K562 (cell line): Measurements from ENCODE around the gene ARHGAP25. TPM values are rescaled to one million over a fixed set of nuclear protein-coding genes. Genes with fewer than 3 reads are reported as not detected.

Source experiments
- ATAC-seq: fragments of 200-7000 bp; cut with Tn5 transposase; 3 replicates; pipeline ENCODE4 v1.9.1; 2020; ENCODE audit warnings: moderate library complexity
- BruUV-seq: library from RNA; stranded (reverse); fragments of 400-500 nt; replicated peaks from 2 replicates; lab custom pipeline; 2021; lab: Mats Ljungman, UMichigan
- CTCF ChIA-PET: fragments of 300-600 bp; formaldehyde crosslinking; extraction: SDS; loops from one replicate; lab custom pipeline; 2021; ENCODE audit warnings: low intra/inter-chr PET ratio; lab: Yijun Ruan, JAX
- POLR2A ChIA-PET: fragments of 300-600, 350-650 bp; sonication (Branson Sonifier 250); formaldehyde crosslinking; extraction: SDS; loops from one replicate; lab custom pipeline; 2021; ENCODE audit warnings: antibody characterized with exemption, inconsistent platforms; lab: Yijun Ruan, JAX
- DNase-seq, 4 experiments: peaks; one replicate each; pipeline versions ENCODE4 v3.0.0 to v3.0.0-alpha.2; 2011 to 2018; ENCODE audit warnings: low spot score in 3 of 4, mixed read lengths in 3 of 4; ENCODE audit errors: extremely low read depth in 1 of 4
- FAIRE-seq: peaks from 2 replicates; lab custom pipeline; 2011; peaks lifted over from hg19 to GRCh38; lab: Jason Lieb, UNC
- H2AFZ ChIP-seq: 2 replicates; pipeline ENCODE4 v1.6.0; 2011; ENCODE audit warnings: low read depth, low read length, control low read depth, inconsistent platforms
- H3K27ac ChIP-seq: fragments of 200-600 bp; 3 replicates; pipeline ENCODE4 v1.8.0; 2011; ENCODE audit warnings: low read depth, mild to moderate bottlenecking, control low read depth, inconsistent platforms, low read length, moderate library complexity, mixed read lengths; ENCODE audit errors: extremely low read depth
- H3K27me3 ChIP-seq, 2 experiments: fragments of 300-600 bp in 1 of 2; 2 replicates in 1 of 2; 3 replicates in 1 of 2; pipeline versions ENCODE4 v1.6.0 to v1.8.0; 2011; ENCODE audit warnings: inconsistent platforms in 2 of 2, low read length in 2 of 2, mild to moderate bottlenecking in 1 of 2, mixed read lengths in 1 of 2, moderate library complexity in 1 of 2; ENCODE audit not compliant: control insufficient read depth in 2 of 2, insufficient read depth in 2 of 2
- H3K36me3 ChIP-seq: fragments of 300-600 bp; 3 replicates; pipeline ENCODE4 v1.8.0; 2011; ENCODE audit warnings: mild to moderate bottlenecking, low read length, inconsistent platforms; ENCODE audit not compliant: control insufficient read depth, insufficient read depth
- H3K4me1 ChIP-seq, 2 experiments: fragments of 200-600 bp in 1 of 2; replicated peaks in 1 of 2; 2 replicates in 1 of 2; 3 replicates in 1 of 2; pipeline versions ENCODE4 v1.5.1 to v1.8.0; 2011; ENCODE audit warnings: inconsistent platforms in 2 of 2, low read length in 2 of 2, mild to moderate bottlenecking in 1 of 2, mixed read lengths in 1 of 2, moderate library complexity in 1 of 2; ENCODE audit not compliant: control insufficient read depth in 2 of 2, insufficient read depth in 2 of 2
- H3K4me2 ChIP-seq: 2 replicates; pipeline ENCODE4 v1.6.1; 2011; ENCODE audit warnings: low read length, control low read depth, inconsistent platforms, mixed read lengths; ENCODE audit not compliant: insufficient read depth
- H3K4me3 ChIP-seq: fragments of 200-600 bp; sonication (generic), shearing (Covaris generic); 2 replicates; pipeline ENCODE4 v1.5.1; 2016; ENCODE audit warnings: control low read depth, inconsistent platforms
- H3K79me2 ChIP-seq: fragments of 200-600 bp; 3 replicates; pipeline ENCODE4 v1.8.0; 2011; ENCODE audit warnings: low read length, inconsistent platforms; ENCODE audit not compliant: control insufficient read depth, insufficient read depth
- H3K9ac ChIP-seq, 2 experiments: 2 replicates each; pipeline versions ENCODE4 v1.6.0 to v1.6.1; 2011; ENCODE audit warnings: low read depth in 2 of 2, low read length in 2 of 2, control low read depth in 1 of 2, inconsistent platforms in 1 of 2, mild to moderate bottlenecking in 1 of 2, mixed read lengths in 1 of 2; ENCODE audit not compliant: insufficient read depth in 1 of 2
- H3K9me1 ChIP-seq: one replicate; pipeline ENCODE4 v1.6.0; 2011; ENCODE audit warnings: inconsistent platforms, mild to moderate bottlenecking, low read length, moderate library complexity; ENCODE audit not compliant: control insufficient read depth, insufficient read depth
- H3K9me3 ChIP-seq: replicated peaks from 2 replicates; pipeline ENCODE4 v1.5.1; 2011; ENCODE audit warnings: low read depth, low read length, inconsistent platforms; ENCODE audit not compliant: control insufficient read depth, insufficient read depth
- H4K20me1 ChIP-seq: replicated peaks from 2 replicates; pipeline ENCODE4 v1.6.1; 2011; ENCODE audit warnings: low read length, inconsistent platforms, mixed read lengths; ENCODE audit not compliant: control insufficient read depth, insufficient read depth
- ATF1 ChIP-seq, 2 experiments: fragments of 450-650 bp in 1 of 2; IDR thresholded peaks; 2 replicates each; pipeline ENCODE4 v1.6.1; 2016; ENCODE audit warnings: missing compliant biosample characterization in 1 of 2, missing genetic modification characterization in 1 of 2
- BCL6 ChIP-seq: fragments of 250-450 bp; sonication (Bioruptor Pico); IDR thresholded peaks from 2 replicates; pipeline ENCODE4 v1.4.0; 2020
- BRD4 ChIP-seq: fragments of 200-600 bp; sonication (generic); IDR thresholded peaks from 2 replicates; pipeline ENCODE4 v1.6.1; 2017; ENCODE audit warnings: inconsistent platforms
- CHD4 ChIP-seq: fragments of 200-600 bp; sonication (generic); IDR thresholded peaks from 3 replicates; pipeline ENCODE4 v1.6.1; 2012; ENCODE audit warnings: low read depth, mild to moderate bottlenecking, mixed read lengths, low read length, inconsistent platforms; ENCODE audit not compliant: insufficient read depth, insufficient replicate concordance, poor library complexity, severe bottlenecking
- DIDO1 ChIP-seq: fragments of 450-650 bp; IDR thresholded peaks from 2 replicates; pipeline ENCODE4 v1.6.1; 2016; ENCODE audit warnings: low read depth, missing biosample characterization, missing genetic modification characterization
- E2F8 ChIP-seq: fragments of 450-650 bp; IDR thresholded peaks from 2 replicates; pipeline ENCODE4 v1.7.1; 2018; ENCODE audit warnings: mild to moderate bottlenecking, low read depth; ENCODE audit not compliant: partially characterized antibody
- FOXK2 ChIP-seq, 2 experiments: fragments of 450-650 bp; IDR thresholded peaks in 1 of 2; conservative IDR thresholded peaks in 1 of 2; 2 replicates each; pipeline ENCODE4 v1.6.1; 2016; ENCODE audit warnings: low read depth in 2 of 2, mild to moderate bottlenecking in 1 of 2
- HINFP ChIP-seq: fragments of 450-650 bp; conservative IDR thresholded peaks from 2 replicates; pipeline ENCODE4 v1.6.1; 2016; ENCODE audit warnings: missing genetic modification characterization, low read depth, mild to moderate bottlenecking, control low read depth, missing compliant biosample characterization
- HNRNPLL ChIP-seq: fragments of 200-400 bp; formaldehyde crosslinking; IDR thresholded peaks from 2 replicates; pipeline ENCODE4 v1.6.1; 2017; ENCODE audit warnings: low read length, low read depth, mild to moderate bottlenecking; ENCODE audit not compliant: poor library complexity, severe bottlenecking
- MCM7 ChIP-seq, 2 experiments: fragments of 450-650 bp; IDR thresholded peaks; 2 replicates each; pipeline ENCODE4 v1.6.1; 2016 to 2018
- NR4A1 ChIP-seq, 2 experiments: fragments of 250-450 bp in 1 of 2; fragments of 450-650 bp in 1 of 2; sonication (Bioruptor Pico) in 1 of 2; IDR thresholded peaks; 2 replicates each; pipeline versions ENCODE4 v1.4.0 to v1.6.1; 2016 to 2020; ENCODE audit warnings: mild to moderate bottlenecking in 2 of 2, missing compliant biosample characterization in 1 of 2, missing genetic modification characterization in 1 of 2, moderate library complexity in 1 of 2
- POLR2B ChIP-seq: fragments of 450-650 bp; IDR thresholded peaks from 2 replicates; pipeline ENCODE4 v1.6.1; 2018; ENCODE audit warnings: low read depth; ENCODE audit not compliant: partially characterized antibody
- RBM25 ChIP-seq: fragments of 200-400 bp; formaldehyde crosslinking; IDR thresholded peaks from 2 replicates; pipeline ENCODE4 v1.6.1; 2018; ENCODE audit warnings: low read length, low read depth, moderate library complexity; ENCODE audit not compliant: severe bottlenecking
- RFX5 ChIP-seq: IDR thresholded peaks from 2 replicates; pipeline ENCODE4 v1.6.1; 2011; ENCODE audit warnings: low read depth, mild to moderate bottlenecking, improper control_type of control experiment, low read length
- SIX5 ChIP-seq, 2 experiments: IDR thresholded peaks; 2 replicates each; pipeline ENCODE4 v1.6.1; 2011; ENCODE audit warnings: low read length in 2 of 2, borderline replicate concordance in 1 of 2, low read depth in 1 of 2, mild to moderate bottlenecking in 1 of 2, moderate library complexity in 1 of 2; ENCODE audit not compliant: insufficient read depth in 1 of 2
- SMARCA5 ChIP-seq: fragments of 450-650 bp; IDR thresholded peaks from 2 replicates; pipeline ENCODE4 v1.6.1; 2016
- STAG1 ChIP-seq: sonication (generic); formaldehyde crosslinking; IDR thresholded peaks from 2 replicates; pipeline ENCODE4 v1.5.0; 2020; ENCODE audit warnings: missing genetic modification reagents, borderline replicate concordance
- THRAP3 ChIP-seq: fragments of 450-650 bp; IDR thresholded peaks from 2 replicates; pipeline ENCODE4 v1.6.1; 2016; ENCODE audit warnings: mild to moderate bottlenecking, inconsistent platforms, borderline replicate concordance
- ZNF3 ChIP-seq: fragments of 250-450 bp; sonication (Bioruptor Pico); IDR thresholded peaks from 2 replicates; pipeline ENCODE4 v1.5.0; 2021; ENCODE audit warnings: mild to moderate bottlenecking, moderate library complexity
- ZNF583 ChIP-seq: fragments of 250-450 bp; sonication (Bioruptor Pico); IDR thresholded peaks from 2 replicates; pipeline ENCODE4 v1.4.0; 2020
- WGBS: fragments of 100-300 bp; shearing (Covaris generic); methylation state at CpG from one replicate; pipeline ENCODE4 v1.1.6; 2016; ENCODE audit warnings: low coverage, mixed read lengths; ENCODE audit not compliant: insufficient coverage; ENCODE audit errors: missing lambda C conversion rate; 5-methylcytosine and 5-hydroxymethylcytosine counted together
- in situ Hi-C: fragments of 300-500 bp; cut with MboI; formaldehyde crosslinking; loops from 4 replicates; pipeline ENCODE4 v1.15.0; 2018; ENCODE audit warnings: inconsistent platforms, mixed read lengths
- intact Hi-C: fragments of 100-400 bp; cut with micrococcal nuclease; formaldehyde crosslinking; loops from 2 replicates; pipeline ENCODE4 v1.14.2; 2022
- polyA plus RNA-seq, 8 experiments: library from polyadenylated mRNA; depleted of rRNA in 4 of 8; stranded (reverse) in 5 of 8; unstranded in 3 of 8; fragments of >200 nt; fragmentation: Nextera tagmentation in 2 of 8; fragmentation: Illumina TruSeq in 1 of 8; extraction: Ambion mirVana in 2 of 8; extraction: Trizol in 1 of 8; gene quantifications; 2 replicates each; pipeline versions ENCODE4 v1.2.1 to v1.2.3, GENCODE V29; 2011 to 2014; ENCODE audit warnings: inconsistent platforms in 1 of 8, missing spikeins in 1 of 8
- total RNA-seq, 7 experiments: library from RNA; depleted of rRNA in 6 of 7; stranded (reverse); fragments of >200 nt in 6 of 7; fragmentation: Illumina TruSeq in 2 of 7; extraction: Trizol in 2 of 7; gene quantifications; 2 replicates each; pipeline versions ENCODE4 v1.2.1 to v1.2.3, GENCODE V29; 2011 to 2021; ENCODE audit warnings: low replicate concordance in 1 of 7

Gene ARHGAP25
- total and polyA plus RNA-seq, 9 of the 15 experiments (the other 6 are each of a cell fraction or from before 2014, with no cell fraction given) = 4.9 to 14.8 (median 10.7) TPM

- peaks cover 0 to 23% of the 10 kb centered on the region in 2 experiments; a peak in 3 of 5 replicates for H3K4me1 ChIP-seq
- no peak overlapping the region for H2AFZ ChIP-seq
- no peak overlapping the region for H3K4me2 ChIP-seq
- TF ChIP-seq MCM7 (IDR thresholded peaks at IDR 0.05) (no peak), RBM25 (peak; percentile 91), SIX5 (IDR thresholded peaks at IDR 0.05; ENCODE audit: borderline replicate concordance in 1 of 2, insufficient read depth in 1 of 2, low read depth in 1 of 2, low read length in 2 of 2) (no peak), ATF1 (CRISPR knock-in tag; IDR thresholded peaks at IDR 0.05) (no peak), ATF1 (tag; IDR thresholded peaks at IDR 0.05) (no peak), CHD4 (peak; percentile 62), BRD4 (no peak), E2F8 (no peak), DIDO1 (tag) (no peak), FOXK2 (conservative IDR thresholded peaks at IDR 0.05 in 1 of 2, IDR thresholded peaks at IDR 0.05 in 1 of 2; ENCODE audit: low read depth in 2 of 2) (no peak), RFX5 (no peak), HINFP (tag) (no peak), POLR2B (no peak), ZNF3 (CRISPR knock-in tag) (peak; percentile 67; the same call in 1 of the 2 replicates), BCL6 (no peak), NR4A1 (CRISPR knock-in tag; IDR thresholded peaks at IDR 0.05) (no peak), NR4A1 (tag; IDR thresholded peaks at IDR 0.05) (no peak), HNRNPLL (no peak), ZNF583 (CRISPR knock-in tag) (no peak), SMARCA5 (no peak), THRAP3 (no peak), STAG1 (CRISPR knock-in tag) (no peak)
Measured at GRCh38 chr2:68745006-68745405, 10.4 kb downstream of the ARHGAP25 start.

More at GRCh38 chr2:68745006-68745405, 10.4 kb downstream of the ARHGAP25 start:
- no peak for FAIRE-seq
- Histone ChIP-seq H3K27me3 (no peaks in the 10 kb centered on the region), H4K20me1 (no peaks in the 10 kb centered on the region), H3K9me3 (no peaks in the 10 kb centered on the region), H3K9me1 (no peaks in the 10 kb centered on the region), H3K36me3 (no peaks in the 10 kb centered on the region), H3K9ac (no peak overlapping the region), H3K27ac (no peak overlapping the region), H3K79me2 (no peaks in the 10 kb centered on the region), H3K4me3 (no peak overlapping the region)
- BruUV-seq = no TSS peak
- intact Hi-C loops (no loop called here), in situ Hi-C loops (loop anchor here (10.0 kb wide), 1 partner anchor 180 kb away; no protein-coding TSS in a partner anchor)
- WGBS = 31% methylated on average over 2 of the region's 2 CpGs
- ATAC-seq = no peak
- no peak for DNase-seq
- ChIA-PET POLR2A (interaction anchor here (0.9 kb wide), 1 partner anchor 11 kb away, joined by 3 read pairs; no protein-coding TSS in a partner anchor), CTCF (no interaction called here)
